ENCODE measurements around the gene SLC17A9.

DNA sequence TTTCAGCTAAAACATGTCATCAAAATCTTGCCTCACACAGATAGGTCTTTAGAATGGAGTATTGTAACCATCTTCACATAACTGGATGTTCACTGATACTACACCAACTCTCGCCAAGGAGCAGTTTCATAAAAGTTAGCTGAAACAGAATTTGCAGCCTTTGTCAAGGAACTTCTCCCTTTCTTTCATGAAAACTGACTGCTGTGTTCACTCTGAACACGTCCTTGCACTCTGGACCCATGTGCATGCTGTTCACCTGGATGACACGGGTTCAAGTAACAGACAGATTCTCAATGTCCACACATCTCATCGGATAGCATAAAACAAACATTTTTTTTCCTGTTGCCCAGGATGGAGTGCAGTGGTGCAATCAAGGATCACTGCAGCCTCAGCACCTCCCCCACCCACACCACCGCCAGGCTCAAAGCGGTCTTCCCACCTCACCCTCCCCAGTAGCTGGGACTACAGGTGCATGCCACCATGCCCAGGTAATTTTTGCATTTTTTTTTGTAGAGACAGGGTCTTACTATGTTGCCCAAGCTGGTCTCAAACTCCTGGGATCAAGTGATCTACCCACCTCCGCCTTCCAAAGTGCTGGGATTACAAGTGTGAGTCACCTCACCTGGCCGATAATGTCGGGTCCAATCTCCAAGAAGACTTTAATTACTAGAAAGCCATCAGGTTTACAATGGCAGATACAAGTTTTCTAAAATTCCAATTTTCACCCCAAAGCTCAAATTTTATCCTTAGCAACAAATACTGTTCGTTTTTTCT, 35.6 kb upstream of the SLC17A9 start:
- no peak for TF ChIP-seq CTCF (IDR thresholded peaks at IDR 0.05)
- no peak for TF ChIP-seq POLR2A (IDR thresholded peaks at IDR 0.05)

All from esophagus squamous epithelium (tissue), 4 donors.